Muscle layer of duodenum (tissue), 2 donors: ENCODE results near the gene LRFN2.

ENCODE experiments used
- H3K27ac ChIP-seq: one replicate; pipeline ENCODE4 v1.7.0; 2013; ENCODE audit warnings: mild to moderate bottlenecking, low read length
- H3K27me3 ChIP-seq: one replicate; pipeline ENCODE4 v1.7.0; 2013; ENCODE audit warnings: low read depth, mild to moderate bottlenecking, control low read depth, low read length
- H3K36me3 ChIP-seq, 2 donors: one replicate each; pipeline ENCODE4 v1.7.0; 2013; ENCODE audit warnings: low read length in 2 of 2, control low read depth in 1 of 2, mild to moderate bottlenecking in 1 of 2; ENCODE audit not compliant: insufficient read depth in 2 of 2, control insufficient read depth in 1 of 2
- H3K4me1 ChIP-seq, 2 donors: one replicate each; pipeline ENCODE4 v1.7.0; 2013; ENCODE audit warnings: low read length in 2 of 2, mild to moderate bottlenecking in 2 of 2, control low read depth in 1 of 2, moderate library complexity in 1 of 2; ENCODE audit not compliant: insufficient read depth in 2 of 2, control insufficient read depth in 1 of 2
- H3K4me3 ChIP-seq, 2 donors: one replicate each; pipeline ENCODE4 v1.7.0; 2013; ENCODE audit warnings: low read length in 2 of 2, low read depth in 1 of 2, mild to moderate bottlenecking in 1 of 2
- H3K9me3 ChIP-seq, 2 donors: one replicate each; pipeline ENCODE4 v1.7.0; 2013; ENCODE audit warnings: low read length in 2 of 2, control low read depth in 1 of 2, mild to moderate bottlenecking in 1 of 2; ENCODE audit not compliant: control insufficient read depth in 1 of 2
- donor health status: healthy.

Gene LRFN2

DNA sequence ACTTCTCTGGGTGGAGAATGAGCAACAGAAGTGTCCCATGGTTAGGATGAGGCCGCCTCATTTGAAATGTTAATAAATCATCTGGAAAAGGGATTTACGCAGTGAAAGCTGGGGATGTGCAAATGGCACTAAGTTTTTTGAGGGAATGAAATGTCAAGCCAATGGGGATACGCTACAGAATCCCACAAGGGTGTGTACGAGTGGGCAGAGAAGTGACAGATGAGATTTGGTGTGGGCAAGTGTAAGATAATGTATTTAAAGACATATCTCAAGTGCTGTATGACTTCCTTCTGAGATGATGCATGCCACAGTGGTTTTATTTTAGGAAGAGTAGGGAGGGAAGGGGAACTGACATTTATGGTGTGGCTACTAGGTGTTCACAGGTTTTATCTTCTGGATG, 100.6 kb downstream of the LRFN2 start:
- H3K4me3 ChIP-seq = no peak overlapping the region
- no peaks in the 10 kb centered on the region for H3K27me3 ChIP-seq
- no peaks in the 10 kb centered on the region for H3K36me3 ChIP-seq
- no peaks in the 10 kb centered on the region for H3K4me1 ChIP-seq
- no peak overlapping the region for H3K27ac ChIP-seq
- no peaks in the 10 kb centered on the region for H3K9me3 ChIP-seq

DNA sequence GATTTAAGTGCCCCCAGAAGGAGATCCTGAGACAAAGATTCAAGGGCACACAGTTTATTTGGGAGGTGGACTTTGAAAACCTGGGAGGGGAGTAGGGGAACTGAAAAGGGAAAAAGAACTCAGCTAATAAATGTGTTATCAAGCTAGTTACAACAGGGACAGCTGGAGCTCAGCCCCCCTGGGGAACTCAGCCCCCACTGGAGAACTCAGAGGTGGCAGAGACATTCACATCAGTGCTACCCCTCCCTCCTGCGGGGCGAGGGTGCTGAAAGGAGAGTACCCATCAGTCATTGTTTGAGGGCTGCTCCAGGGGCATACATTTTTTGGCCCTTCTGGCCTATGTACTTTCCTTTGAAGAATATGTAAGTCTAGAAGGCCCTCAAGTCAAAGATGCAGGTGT, 101.4 kb downstream of the LRFN2 start:
- H3K9me3 ChIP-seq = no peaks in the 10 kb centered on the region
- H3K4me1 ChIP-seq = no peaks in the 10 kb centered on the region
- H3K27ac ChIP-seq = no peak overlapping the region
- no peak overlapping the region for H3K4me3 ChIP-seq
- no peaks in the 10 kb centered on the region for H3K36me3 ChIP-seq
- no peaks in the 10 kb centered on the region for H3K27me3 ChIP-seq

DNA sequence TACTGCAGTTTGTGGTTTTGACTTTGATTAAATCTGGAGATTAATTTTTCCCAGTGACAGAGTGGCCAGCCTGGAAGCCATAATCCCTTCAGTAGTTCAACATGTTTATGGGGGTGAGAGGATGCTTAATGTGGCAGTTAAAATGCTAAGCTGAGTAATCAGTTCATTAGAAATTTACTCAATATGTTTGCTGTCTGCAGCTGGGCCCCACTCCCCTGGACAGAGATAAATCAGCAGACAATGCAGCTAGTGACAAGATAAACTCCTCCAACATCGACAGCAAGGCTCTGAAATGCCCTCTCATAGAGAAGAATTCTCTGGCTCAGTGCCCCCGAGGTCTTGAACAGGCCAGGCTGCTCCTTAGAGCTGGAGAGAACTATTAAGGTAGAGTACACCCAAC, 101.9 kb downstream of the LRFN2 start:
- no peaks in the 10 kb centered on the region for H3K27me3 ChIP-seq
- no peak overlapping the region for H3K27ac ChIP-seq
- no peaks in the 10 kb centered on the region for H3K9me3 ChIP-seq
- no peaks in the 10 kb centered on the region for H3K36me3 ChIP-seq
- no peaks in the 10 kb centered on the region for H3K4me1 ChIP-seq
- no peak overlapping the region for H3K4me3 ChIP-seq

DNA sequence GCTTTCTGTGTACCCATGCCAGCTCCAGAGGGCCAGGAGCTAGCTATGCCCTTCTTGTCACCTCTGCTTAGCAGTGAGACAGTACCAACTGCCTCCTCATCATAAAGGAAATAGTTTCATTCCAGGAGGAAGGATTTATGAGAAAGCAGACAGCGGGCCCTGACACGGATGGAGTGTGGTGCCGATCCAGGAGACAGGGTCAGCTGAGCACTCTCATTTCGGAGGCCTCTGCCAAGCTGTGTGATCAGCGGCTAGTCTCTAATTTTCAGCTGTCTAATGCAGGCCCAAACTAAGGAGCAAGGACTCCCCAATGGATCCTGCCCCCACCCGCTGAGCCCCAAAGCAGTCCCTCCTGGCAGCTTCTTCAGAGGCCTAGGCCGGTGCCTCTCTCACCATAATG, 103.1 kb downstream of the LRFN2 start:
- no peak overlapping the region for H3K27ac ChIP-seq
- H3K4me3 ChIP-seq = no peak overlapping the region
- no peaks in the 10 kb centered on the region for H3K4me1 ChIP-seq
- no peaks in the 10 kb centered on the region for H3K36me3 ChIP-seq
- no peaks in the 10 kb centered on the region for H3K27me3 ChIP-seq
- no peaks in the 10 kb centered on the region for H3K9me3 ChIP-seq

DNA sequence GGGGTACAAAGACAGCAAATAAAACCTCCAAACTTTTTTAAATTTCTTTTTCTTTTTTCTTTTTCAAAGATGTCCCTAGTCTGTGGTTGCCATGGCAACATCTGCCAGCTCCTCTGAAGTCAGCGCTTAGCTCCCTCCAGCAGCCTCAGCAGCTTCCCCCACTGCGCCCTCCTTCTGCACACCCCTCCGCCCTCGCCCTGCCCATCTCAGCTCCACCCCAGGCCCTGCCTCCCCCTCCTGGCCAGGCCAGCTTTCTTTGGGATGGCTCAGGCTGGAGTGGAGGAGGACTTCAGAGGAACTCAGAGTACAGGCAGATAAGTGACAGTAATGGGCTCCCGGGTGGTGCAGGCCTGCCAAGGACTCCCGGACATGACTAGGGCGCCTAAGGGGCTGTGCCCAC, 104.6 kb downstream of the LRFN2 start:
- H3K27ac ChIP-seq = no peak overlapping the region
- H3K4me3 ChIP-seq = no peak overlapping the region
- H3K4me1 ChIP-seq = no peaks in the 10 kb centered on the region
- H3K36me3 ChIP-seq = no peaks in the 10 kb centered on the region
- no peaks in the 10 kb centered on the region for H3K9me3 ChIP-seq
- H3K27me3 ChIP-seq = no peaks in the 10 kb centered on the region

DNA sequence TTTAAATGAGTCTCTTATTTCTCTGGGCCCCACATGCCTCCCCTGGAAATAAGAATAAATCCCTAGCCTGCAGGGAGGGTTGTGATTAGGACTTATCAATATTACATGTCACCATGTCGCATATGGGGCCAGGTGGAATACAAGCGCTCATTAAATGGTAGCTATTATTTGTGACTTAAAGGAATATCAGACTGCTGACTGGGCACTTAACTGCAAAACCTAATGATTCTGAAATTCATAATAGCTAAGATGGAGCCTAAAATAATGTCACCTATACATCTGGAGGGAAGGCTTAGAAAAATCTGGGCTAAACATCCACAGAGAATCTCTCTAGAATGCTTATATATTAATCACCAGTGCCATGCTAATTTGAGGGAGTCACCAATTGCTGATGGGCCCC, 106.5 kb downstream of the LRFN2 start:
- no peak overlapping the region for H3K27ac ChIP-seq
- H3K36me3 ChIP-seq = no peaks in the 10 kb centered on the region
- H3K27me3 ChIP-seq = no peaks in the 10 kb centered on the region
- H3K4me1 ChIP-seq = no peaks in the 10 kb centered on the region
- no peak overlapping the region for H3K4me3 ChIP-seq
- no peaks in the 10 kb centered on the region for H3K9me3 ChIP-seq

DNA sequence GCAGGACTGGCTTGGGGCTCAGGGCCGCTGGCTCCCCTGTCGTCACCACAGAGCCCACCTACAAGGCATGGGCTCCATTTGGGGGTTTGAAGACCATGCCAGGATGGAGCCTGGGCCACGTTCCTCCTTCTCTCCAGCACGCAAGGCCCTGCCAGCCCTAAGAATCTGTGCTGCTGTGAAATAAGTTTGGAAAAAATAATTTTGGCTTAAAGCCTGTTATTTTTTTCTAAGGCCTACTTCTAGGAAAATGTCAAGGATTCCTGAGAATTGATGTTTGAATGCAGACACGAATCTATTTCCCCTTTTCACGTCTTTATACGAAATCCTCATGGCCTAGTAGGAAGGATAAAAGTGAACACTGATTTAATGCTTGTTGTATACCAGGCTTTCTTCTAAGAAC, 107.5 kb downstream of the LRFN2 start:
- Histone ChIP-seq H3K27ac (no peak overlapping the region), H3K9me3 (no peaks in the 10 kb centered on the region), H3K27me3 (no peaks in the 10 kb centered on the region), H3K4me1 (no peaks in the 10 kb centered on the region), H3K4me3 (no peak overlapping the region), H3K36me3 (no peaks in the 10 kb centered on the region)

DNA sequence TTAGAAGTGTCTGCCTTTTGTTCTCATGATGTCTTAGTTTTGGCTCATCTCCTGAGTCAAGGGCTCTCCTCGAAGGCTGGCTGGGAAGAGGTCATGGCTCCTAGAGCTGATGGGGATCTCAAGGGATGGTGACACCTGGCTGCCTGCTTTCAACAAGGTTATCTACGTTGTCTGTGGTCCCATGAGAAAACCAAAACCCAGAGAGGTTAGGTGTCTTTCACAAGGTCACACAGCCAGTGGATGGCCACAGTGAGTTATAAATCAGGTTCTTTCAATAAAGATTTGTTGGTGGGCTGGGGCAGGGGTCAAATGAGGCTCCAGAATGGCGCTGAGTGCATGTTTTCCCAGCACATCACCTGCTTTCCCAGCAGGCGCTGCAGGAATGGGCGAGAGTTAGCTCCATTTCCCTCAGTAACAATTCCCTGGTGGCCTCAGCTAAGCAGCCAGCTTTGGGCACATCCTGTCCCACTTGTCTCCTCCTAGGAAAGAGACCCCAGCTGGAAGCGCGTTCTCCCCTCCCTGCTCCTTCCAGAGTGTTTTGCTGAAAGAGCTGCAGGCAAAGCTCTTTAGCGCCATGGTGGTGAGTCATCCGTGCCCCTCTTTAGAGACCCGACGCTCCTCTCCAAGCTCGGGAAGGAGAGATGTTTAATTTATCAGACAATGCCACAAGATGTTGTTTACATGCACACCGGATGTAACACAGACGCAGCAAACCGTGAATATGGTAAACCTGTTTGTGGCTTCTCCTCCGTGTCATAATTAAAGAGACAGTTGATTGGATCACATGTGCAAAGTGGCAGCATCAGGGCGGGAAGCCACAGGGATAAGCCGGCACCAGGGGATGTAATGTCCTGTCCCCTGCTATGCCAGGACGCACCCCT, 109.7 kb downstream of the LRFN2 start:
- Histone ChIP-seq H3K36me3 (no peaks in the 10 kb centered on the region), H3K9me3 (no peaks in the 10 kb centered on the region), H3K4me3 (no peak overlapping the region), H3K27ac (no peak overlapping the region), H3K27me3 (no peaks in the 10 kb centered on the region), H3K4me1 (no peaks in the 10 kb centered on the region)

DNA sequence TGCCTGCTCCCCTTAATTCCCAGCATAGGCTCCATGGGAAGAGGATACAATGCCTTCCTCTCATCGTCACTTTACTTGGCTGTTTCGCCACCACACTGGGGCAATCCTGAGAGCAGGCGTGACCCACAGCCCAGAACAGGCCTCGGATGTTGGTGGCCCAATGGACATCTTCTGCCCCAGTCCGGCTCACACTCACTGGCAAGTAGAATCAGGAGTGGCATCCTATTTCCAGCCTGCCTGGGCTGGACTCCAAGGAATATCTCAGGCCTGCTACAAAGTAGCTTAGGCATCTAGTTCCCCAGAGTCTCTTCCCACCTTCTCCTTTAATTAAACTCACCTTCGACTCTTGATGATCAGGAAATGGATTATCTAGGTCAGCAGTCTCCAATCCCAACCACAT, 110.5 kb downstream of the LRFN2 start:
- Histone ChIP-seq H3K27ac (no peak overlapping the region), H3K4me3 (no peak overlapping the region), H3K27me3 (no peaks in the 10 kb centered on the region), H3K36me3 (no peaks in the 10 kb centered on the region), H3K9me3 (no peaks in the 10 kb centered on the region), H3K4me1 (no peaks in the 10 kb centered on the region)

DNA sequence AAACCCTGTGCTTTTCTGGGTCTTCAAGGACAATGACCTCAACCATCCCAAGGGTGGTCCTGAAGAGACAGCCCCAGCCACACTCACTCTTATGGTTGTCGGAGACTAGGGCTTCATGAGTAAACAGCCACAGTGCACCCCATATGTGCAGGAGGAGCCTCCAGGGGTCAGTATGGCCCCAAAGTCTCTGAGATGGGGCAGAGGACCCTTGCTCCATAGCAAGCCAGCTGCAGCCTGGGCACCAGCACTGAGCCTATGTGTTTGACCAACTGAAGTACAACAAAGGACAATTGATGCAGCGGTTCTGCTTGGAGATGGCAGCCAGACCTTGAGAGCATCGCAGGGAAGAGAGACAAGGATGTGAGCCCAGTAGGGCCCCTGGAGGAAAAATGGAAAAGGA, 112.2 kb downstream of the LRFN2 start:
- Histone ChIP-seq H3K4me1 (no peaks in the 10 kb centered on the region), H3K36me3 (no peaks in the 10 kb centered on the region), H3K9me3 (no peaks in the 10 kb centered on the region), H3K4me3 (no peak overlapping the region), H3K27me3 (no peaks in the 10 kb centered on the region), H3K27ac (no peak overlapping the region)

DNA sequence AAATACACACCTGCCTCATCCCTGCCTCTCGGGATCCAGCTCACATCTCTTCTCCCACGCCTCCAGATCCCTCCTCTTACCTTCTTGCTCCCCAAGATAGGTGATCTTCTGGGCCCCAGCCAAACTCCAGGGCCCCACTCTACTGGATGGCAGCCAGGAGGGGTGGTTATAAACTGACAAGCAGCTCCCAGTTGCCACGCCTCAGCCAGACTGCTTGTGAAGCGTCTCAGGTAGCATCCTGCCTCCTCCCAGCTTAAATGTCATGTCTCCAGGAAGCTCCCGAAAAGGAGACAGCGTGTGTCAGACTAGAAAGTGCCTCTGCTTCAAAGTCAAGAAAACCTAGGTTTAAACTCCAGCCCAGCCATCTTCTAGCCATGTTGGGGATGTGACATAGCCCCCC, 114.1 kb downstream of the LRFN2 start:
- Histone ChIP-seq H3K4me1 (no peaks in the 10 kb centered on the region), H3K27ac (no peak overlapping the region), H3K4me3 (no peak overlapping the region), H3K9me3 (no peaks in the 10 kb centered on the region), H3K27me3 (no peaks in the 10 kb centered on the region), H3K36me3 (no peaks in the 10 kb centered on the region)

DNA sequence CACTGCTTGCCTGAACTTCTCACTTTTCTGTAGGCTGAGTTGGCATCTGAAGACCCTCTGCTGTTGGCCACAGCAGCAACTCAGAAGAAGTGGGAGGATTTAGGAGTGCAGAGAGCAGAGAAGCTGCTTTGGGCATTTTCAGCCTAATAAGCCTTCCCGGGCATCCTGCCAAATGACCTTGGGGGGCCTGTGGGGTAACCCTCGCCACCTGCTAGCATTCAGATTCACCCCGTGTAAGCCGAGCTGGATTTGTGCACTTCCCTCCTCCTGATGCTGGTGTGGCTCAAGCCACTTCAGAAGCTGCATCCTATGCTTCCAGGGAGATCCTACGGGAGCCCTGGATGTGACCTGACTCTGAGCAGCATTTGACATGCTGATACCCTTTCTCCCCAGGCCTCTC, 114.8 kb downstream of the LRFN2 start:
- Histone ChIP-seq H3K36me3 (no peaks in the 10 kb centered on the region), H3K9me3 (no peaks in the 10 kb centered on the region), H3K4me1 (no peaks in the 10 kb centered on the region), H3K27ac (no peak overlapping the region), H3K27me3 (no peaks in the 10 kb centered on the region), H3K4me3 (no peak overlapping the region)
